ENCODE measurements around the gene EPHB2. TPM values are rescaled to one million over a fixed set of nuclear protein-coding genes. Genes with fewer than 3 reads are reported as not detected.

EPHB2 gene
- total RNA-seq, 1 donor from 2014 or later: not detected

GRCh38 chr1:22855668-22856606, 145.3 kb downstream of the EPHB2 start:
- Mint-ChIP-seq H3K27me3 (ENCODE audit: low read depth) (no peaks in the 10 kb centered on the region), H3K9me3 (no peaks in the 10 kb centered on the region), H3K4me3 (ENCODE audit: low read depth) (no peak overlapping the region), H3K36me3 (ENCODE audit: low read depth) (no peaks in the 10 kb centered on the region), H3K27ac (no peak overlapping the region), H3K4me1 (ENCODE audit: low read depth) (no peaks in the 10 kb centered on the region)
- no peak for DNase-seq (ENCODE audit: low spot score)
- intact Hi-C loops (cut with micrococcal nuclease): no loop called here

GRCh38 chr1:22857661-22858060, 147.0 kb downstream of the EPHB2 start:
- no peak for DNase-seq (ENCODE audit: low spot score)
- Mint-ChIP-seq H3K4me1 (ENCODE audit: low read depth) (no peaks in the 10 kb centered on the region), H3K27me3 (ENCODE audit: low read depth) (no peaks in the 10 kb centered on the region)

GRCh38 chr1:22860414-22860800, 149.8 kb downstream of the EPHB2 start:
- DNase-seq (ENCODE audit: low spot score): no peak
- Mint-ChIP-seq H3K9me3 (no peaks in the 10 kb centered on the region), H3K27ac (no peak overlapping the region), H3K4me3 (ENCODE audit: low read depth) (no peak overlapping the region), H3K4me1 (ENCODE audit: low read depth) (no peaks in the 10 kb centered on the region), H3K36me3 (ENCODE audit: low read depth) (no peaks in the 10 kb centered on the region), H3K27me3 (ENCODE audit: low read depth) (no peaks in the 10 kb centered on the region)
- intact Hi-C loops (cut with micrococcal nuclease): no loop called here

More at GRCh38 chr1:22857661-22858060, 147.0 kb downstream of the EPHB2 start:
- H3K27ac Mint-ChIP-seq: no peak overlapping the region
- H3K9me3 Mint-ChIP-seq: no peaks in the 10 kb centered on the region
- no peak overlapping the region for H3K4me3 Mint-ChIP-seq (ENCODE audit: low read depth)
- H3K36me3 Mint-ChIP-seq (ENCODE audit: low read depth): no peaks in the 10 kb centered on the region
- intact Hi-C loops (cut with micrococcal nuclease): no loop called here

GRCh38 chr1:22860883-22861385, 150.3 kb downstream of the EPHB2 start:
- no peak overlapping the region for H3K4me3 Mint-ChIP-seq (ENCODE audit: low read depth)
- intact Hi-C loops (cut with micrococcal nuclease): no loop called here
- no peak overlapping the region for H3K27ac Mint-ChIP-seq
- no peaks in the 10 kb centered on the region for H3K36me3 Mint-ChIP-seq (ENCODE audit: low read depth)
- no peak for DNase-seq (ENCODE audit: low spot score)
- no peaks in the 10 kb centered on the region for H3K27me3 Mint-ChIP-seq (ENCODE audit: low read depth)
- no peaks in the 10 kb centered on the region for H3K4me1 Mint-ChIP-seq (ENCODE audit: low read depth)
- no peaks in the 10 kb centered on the region for H3K9me3 Mint-ChIP-seq

- DNase-seq (ENCODE audit: low spot score): no peak
- H3K4me3 Mint-ChIP-seq (ENCODE audit: low read depth): no peak overlapping the region
- intact Hi-C loops (cut with micrococcal nuclease): no loop called here
Observed at GRCh38 chr1:22861764-22862440, 151.3 kb downstream of the EPHB2 start.

GRCh38 chr1:22862752-22863151, 152.1 kb downstream of the EPHB2 start:
- Mint-ChIP-seq H3K9me3 (no peaks in the 10 kb centered on the region), H3K4me3 (ENCODE audit: low read depth) (no peak overlapping the region), H3K4me1 (ENCODE audit: low read depth) (no peaks in the 10 kb centered on the region), H3K27me3 (ENCODE audit: low read depth) (no peaks in the 10 kb centered on the region), H3K36me3 (ENCODE audit: low read depth) (no peaks in the 10 kb centered on the region), H3K27ac (no peak overlapping the region)
- DNase-seq (ENCODE audit: low spot score): no peak
- intact Hi-C loops (cut with micrococcal nuclease): no loop called here

More at GRCh38 chr1:22861764-22862440, 151.3 kb downstream of the EPHB2 start:
- Mint-ChIP-seq H3K27me3 (ENCODE audit: low read depth) (no peaks in the 10 kb centered on the region), H3K9me3 (no peaks in the 10 kb centered on the region), H3K36me3 (ENCODE audit: low read depth) (no peaks in the 10 kb centered on the region), H3K4me1 (ENCODE audit: low read depth) (no peaks in the 10 kb centered on the region), H3K27ac (no peak overlapping the region)

GRCh38 chr1:22863766-22864165, 153.1 kb downstream of the EPHB2 start:
- Mint-ChIP-seq H3K36me3 (ENCODE audit: low read depth) (no peaks in the 10 kb centered on the region), H3K4me3 (ENCODE audit: low read depth) (no peak overlapping the region), H3K9me3 (no peaks in the 10 kb centered on the region), H3K27me3 (ENCODE audit: low read depth) (no peaks in the 10 kb centered on the region), H3K4me1 (ENCODE audit: low read depth) (no peaks in the 10 kb centered on the region), H3K27ac (no peak overlapping the region)
- intact Hi-C loops (cut with micrococcal nuclease): no loop called here
- DNase-seq (ENCODE audit: low spot score): no peak

- no peak for DNase-seq (ENCODE audit: low spot score)
- H3K27ac Mint-ChIP-seq: no peak overlapping the region
- intact Hi-C loops (cut with micrococcal nuclease): no loop called here
- H3K4me1 Mint-ChIP-seq (ENCODE audit: low read depth): no peaks in the 10 kb centered on the region
- H3K9me3 Mint-ChIP-seq: no peaks in the 10 kb centered on the region
- no peaks in the 10 kb centered on the region for H3K27me3 Mint-ChIP-seq (ENCODE audit: low read depth)
- no peak overlapping the region for H3K4me3 Mint-ChIP-seq (ENCODE audit: low read depth)
- H3K36me3 Mint-ChIP-seq (ENCODE audit: low read depth): no peaks in the 10 kb centered on the region
Observed at GRCh38 chr1:22864886-22865285, 154.2 kb downstream of the EPHB2 start.

- no peak for DNase-seq (ENCODE audit: low spot score)
- Mint-ChIP-seq H3K27ac (no peak overlapping the region), H3K4me3 (ENCODE audit: low read depth) (no peak overlapping the region), H3K36me3 (ENCODE audit: low read depth) (no peaks in the 10 kb centered on the region), H3K9me3 (no peaks in the 10 kb centered on the region), H3K4me1 (ENCODE audit: low read depth) (no peaks in the 10 kb centered on the region), H3K27me3 (ENCODE audit: low read depth) (no peaks in the 10 kb centered on the region)
- intact Hi-C loops (cut with micrococcal nuclease): no loop called here
Observed at GRCh38 chr1:22865736-22866135, 155.1 kb downstream of the EPHB2 start.

- H3K4me3 Mint-ChIP-seq (ENCODE audit: low read depth): no peak overlapping the region
- intact Hi-C loops (cut with micrococcal nuclease): no loop called here
- H3K4me1 Mint-ChIP-seq (ENCODE audit: low read depth): no peaks in the 10 kb centered on the region
- no peak for DNase-seq (ENCODE audit: low spot score)
- no peak overlapping the region for H3K27ac Mint-ChIP-seq
- no peaks in the 10 kb centered on the region for H3K27me3 Mint-ChIP-seq (ENCODE audit: low read depth)
- no peaks in the 10 kb centered on the region for H3K9me3 Mint-ChIP-seq
- H3K36me3 Mint-ChIP-seq (ENCODE audit: low read depth): no peaks in the 10 kb centered on the region
Observed at GRCh38 chr1:22866868-22867267, 156.2 kb downstream of the EPHB2 start.

GRCh38 chr1:22868331-22868730, 157.7 kb downstream of the EPHB2 start:
- intact Hi-C loops (cut with micrococcal nuclease): no loop called here
- H3K4me1 Mint-ChIP-seq (ENCODE audit: low read depth): no peaks in the 10 kb centered on the region

GRCh38 chr1:22869325-22869724, 158.7 kb downstream of the EPHB2 start:
- H3K27me3 Mint-ChIP-seq (ENCODE audit: low read depth): no peaks in the 10 kb centered on the region

More at GRCh38 chr1:22868331-22868730, 157.7 kb downstream of the EPHB2 start:
- H3K4me3 Mint-ChIP-seq (ENCODE audit: low read depth): no peak overlapping the region
- H3K9me3 Mint-ChIP-seq: no peaks in the 10 kb centered on the region
- no peaks in the 10 kb centered on the region for H3K36me3 Mint-ChIP-seq (ENCODE audit: low read depth)
- no peak overlapping the region for H3K27ac Mint-ChIP-seq
- no peak for DNase-seq (ENCODE audit: low spot score)
- no peaks in the 10 kb centered on the region for H3K27me3 Mint-ChIP-seq (ENCODE audit: low read depth)

More at GRCh38 chr1:22869325-22869724, 158.7 kb downstream of the EPHB2 start:
- no peak overlapping the region for H3K4me3 Mint-ChIP-seq (ENCODE audit: low read depth)
- no peaks in the 10 kb centered on the region for H3K4me1 Mint-ChIP-seq (ENCODE audit: low read depth)
- no peak overlapping the region for H3K27ac Mint-ChIP-seq
- DNase-seq (ENCODE audit: low spot score): no peak
- H3K36me3 Mint-ChIP-seq (ENCODE audit: low read depth): no peaks in the 10 kb centered on the region
- H3K9me3 Mint-ChIP-seq: no peaks in the 10 kb centered on the region
- intact Hi-C loops (cut with micrococcal nuclease): no loop called here

All from activated T-helper 2 cell treated with anti-CD3 and anti-CD28 coated beads, Interferon-gamma antibody, Interleukin-2, Interleukin-4, amounts not matched to agents 10 μg/mL and 5 μg/mL and 100 μg/mL, durations not matched to agents 14 hours and 24 hours and 36 hours (primary cell).